Activated CD8-positive, alpha-beta memory T cell treated with anti-CD3 and anti-CD28 coated beads, Interleukin-2, amount 50 U/mL, for 4 hours (primary cell): ENCODE results near the gene MAPKAPK2.
A peak's percentile ranks its signal among the peaks of the same experiment; 100 is the strongest.

Source experiments
- DNase-seq: peaks from one replicate; pipeline ENCODE4 v3.0.0-alpha.2; 2020

The MAPKAPK2 gene

GRCh38 chr1:206661161-206661820 lies 23.4 kb upstream of the MAPKAPK2 start:
- DNase-seq = no peak

- no peak for DNase-seq
Observed at GRCh38 chr1:206662396-206663092, 22.2 kb upstream of the MAPKAPK2 start.

DNA sequence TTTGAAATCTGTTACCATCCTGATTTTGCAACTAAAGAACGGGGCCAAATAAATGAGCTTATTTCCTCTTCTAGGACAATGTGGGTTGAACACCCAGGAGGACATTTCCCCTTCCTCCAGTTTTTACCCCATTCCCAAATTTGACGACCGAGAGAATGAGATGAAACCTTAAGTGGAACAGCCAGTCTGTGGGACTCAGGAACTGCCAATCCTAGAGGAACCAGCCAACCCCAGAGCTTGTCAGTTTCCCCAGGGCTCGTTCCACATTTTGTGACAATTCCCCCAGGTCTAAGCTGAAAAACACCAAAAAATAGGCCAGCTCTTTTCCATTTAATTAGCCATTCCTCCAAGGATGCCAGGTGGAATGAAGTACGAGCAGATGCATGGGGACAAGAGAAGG lies 21.3 kb upstream of the MAPKAPK2 start:
- no peak for DNase-seq

DNA sequence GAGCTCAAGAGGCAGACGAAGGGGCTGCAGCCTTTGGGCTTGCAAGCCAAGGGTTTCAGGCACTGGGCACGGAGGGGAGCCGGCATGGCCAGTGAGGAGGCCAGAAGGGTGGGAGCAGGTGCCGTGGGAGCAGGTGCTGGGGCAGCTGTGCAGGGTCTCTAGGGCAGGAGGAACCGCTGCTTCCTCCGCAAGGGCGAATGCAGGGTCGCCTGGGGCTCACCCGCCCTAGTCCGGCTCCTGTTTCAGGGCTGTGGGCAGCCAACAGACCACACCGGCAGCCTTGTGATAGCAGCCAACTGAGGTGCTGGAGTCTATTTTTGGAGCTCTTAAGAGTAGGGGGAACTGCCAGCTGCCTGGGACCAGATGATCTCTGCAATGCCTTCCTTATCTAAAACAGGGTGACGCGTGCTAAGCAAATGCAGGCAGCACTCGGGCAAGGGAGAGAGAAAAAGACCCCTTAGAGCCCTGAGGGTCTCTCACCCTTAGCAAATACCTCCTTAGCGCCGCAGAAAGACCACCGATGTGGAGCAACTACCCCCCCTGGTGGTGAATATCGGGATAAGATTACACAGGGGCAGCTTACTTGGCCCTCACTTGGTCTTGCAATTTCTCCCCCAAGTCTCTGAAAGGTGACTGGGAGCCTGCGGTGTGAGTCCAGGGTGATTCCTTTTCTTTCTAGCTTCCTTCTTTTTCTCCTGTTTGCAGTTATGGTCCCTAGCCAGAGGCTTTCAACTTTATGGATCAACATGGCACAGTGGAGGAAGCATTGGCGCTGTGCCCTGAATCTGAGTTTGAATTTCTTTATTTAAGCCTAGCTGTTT lies 20.7 kb upstream of the MAPKAPK2 start:
- peak; percentile 71 for DNase-seq

GRCh38 chr1:206664740-206665139 lies 20.0 kb upstream of the MAPKAPK2 start:
- no peak for DNase-seq

GRCh38 chr1:206666031-206666561 lies 18.6 kb upstream of the MAPKAPK2 start:
- no peak for DNase-seq

- DNase-seq = no peak
Observed at GRCh38 chr1:206666954-206667665, 17.6 kb upstream of the MAPKAPK2 start.

DNA sequence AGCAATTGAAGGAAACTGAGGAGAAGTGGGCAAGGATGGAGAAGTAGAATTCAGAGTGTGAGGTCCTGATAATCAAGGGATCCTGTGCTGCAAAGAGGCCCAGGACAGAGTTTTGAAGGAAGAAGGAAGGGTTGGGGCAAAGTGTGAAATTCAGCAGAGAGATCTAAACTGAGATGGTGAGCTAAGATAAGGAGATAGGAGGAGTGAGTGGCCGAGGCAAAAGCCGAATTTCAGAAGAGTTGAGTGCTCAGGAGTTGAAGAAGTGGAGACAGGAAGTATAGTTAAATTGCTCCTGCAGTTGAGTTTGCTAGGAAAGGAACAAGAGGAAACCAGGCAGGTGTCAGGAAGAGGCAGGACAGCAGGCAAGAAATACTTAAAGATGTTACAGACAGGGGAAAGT lies 16.4 kb upstream of the MAPKAPK2 start:
- DNase-seq = no peak

DNA sequence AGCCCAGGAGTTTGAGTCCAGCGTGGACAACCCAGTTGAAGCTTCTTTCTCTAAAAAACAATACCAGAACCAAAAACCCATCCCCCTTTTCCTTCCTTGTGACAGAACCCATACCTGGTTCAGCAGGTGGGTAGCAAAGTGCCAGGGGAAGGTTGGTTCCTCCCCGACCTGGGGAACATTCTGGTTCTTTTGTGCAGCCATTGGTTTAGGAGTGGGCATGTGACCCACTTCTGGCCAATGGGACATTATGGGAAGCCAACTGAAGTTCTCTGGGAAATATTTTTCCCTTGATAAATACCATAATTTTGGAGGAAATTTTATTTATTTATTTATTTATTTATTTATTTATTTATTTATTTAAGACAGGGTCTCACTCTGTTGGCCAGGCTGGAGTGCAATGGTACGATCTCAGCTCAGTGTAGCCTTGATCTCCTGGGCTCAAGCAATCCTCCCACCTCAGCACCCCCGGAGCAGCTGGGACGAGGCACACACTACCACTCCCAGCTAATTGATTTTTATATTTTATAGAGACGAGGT lies 15.8 kb upstream of the MAPKAPK2 start:
- DNase-seq = no peak

DNA sequence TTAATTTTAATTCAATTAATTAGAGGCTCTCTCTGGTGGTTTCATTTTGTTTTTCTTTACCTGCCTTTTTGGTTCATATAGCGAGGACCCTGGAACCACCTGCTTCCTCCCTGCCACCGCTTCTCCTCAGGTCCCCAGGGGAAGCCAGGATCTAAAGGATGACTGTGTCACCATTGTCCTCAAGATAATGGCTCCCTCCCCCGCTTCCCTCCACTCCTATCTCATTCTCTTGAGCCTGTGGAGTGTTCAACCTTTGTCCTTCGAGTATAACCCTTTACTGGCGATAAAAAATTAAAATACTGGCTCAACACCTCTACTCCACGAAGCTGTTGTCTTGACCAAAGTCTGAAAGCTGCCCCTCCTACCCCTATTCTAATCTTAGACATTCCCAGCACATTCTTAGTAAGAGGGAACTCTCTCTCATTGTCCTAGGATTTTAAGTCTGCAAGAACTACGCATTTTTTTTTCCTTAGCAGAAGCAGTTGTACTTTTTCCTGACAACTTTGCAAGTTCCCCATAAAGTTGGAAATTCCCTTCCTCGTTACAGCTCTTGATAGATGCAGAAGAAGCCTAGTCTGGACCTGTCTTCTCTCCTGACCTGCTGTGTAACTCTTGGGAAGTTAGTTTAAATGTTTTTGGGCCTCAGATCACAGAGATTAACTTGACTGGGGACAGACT lies 12.6 kb upstream of the MAPKAPK2 start:
- no peak for DNase-seq

DNA sequence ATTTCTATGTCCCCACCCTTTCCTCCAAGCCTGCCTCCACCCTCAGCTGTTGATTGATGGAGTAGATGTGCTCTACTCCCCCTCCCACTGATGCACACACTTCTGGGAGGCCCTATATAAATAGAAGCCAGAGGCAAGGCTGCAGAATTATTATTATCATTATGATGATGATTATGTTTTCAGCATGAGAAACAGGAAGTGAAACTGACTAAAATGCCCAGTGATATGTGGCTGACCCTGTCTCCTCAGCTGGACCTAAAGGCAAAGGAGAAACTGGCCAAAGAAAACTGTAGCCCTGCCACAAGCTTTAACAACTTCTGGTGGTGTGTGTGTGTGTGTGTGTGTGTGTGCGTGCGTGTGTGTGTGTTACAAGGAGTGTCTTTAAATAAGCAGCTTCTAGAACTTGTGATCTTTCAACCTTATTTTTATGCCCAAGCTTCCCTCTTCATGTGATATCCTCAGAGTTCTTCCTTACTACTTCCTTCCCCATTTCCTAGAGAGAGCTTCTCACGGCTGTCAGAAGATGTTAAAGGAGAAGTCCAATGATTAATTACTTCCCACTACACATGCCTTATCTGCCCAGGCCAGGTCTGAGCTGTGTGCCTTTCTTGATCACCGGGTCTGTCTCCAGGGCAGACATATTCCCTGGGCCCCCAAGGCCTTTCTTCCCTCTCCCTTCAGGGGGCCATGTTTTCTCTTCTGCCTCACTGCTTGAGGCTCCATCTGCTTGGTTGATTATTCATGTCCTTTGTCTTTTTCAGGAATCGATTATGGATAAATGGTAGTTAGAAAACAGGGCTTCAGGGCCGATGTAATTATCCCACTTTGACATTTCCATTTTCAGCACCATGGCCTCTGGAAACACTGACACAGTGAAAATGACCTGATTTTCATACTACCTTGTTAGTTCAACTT lies 11.6 kb upstream of the MAPKAPK2 start:
- no peak for DNase-seq

GRCh38 chr1:206674236-206674635 lies 10.5 kb upstream of the MAPKAPK2 start:
- no peak for DNase-seq

GRCh38 chr1:206674745-206675175 lies 9.9 kb upstream of the MAPKAPK2 start:
- no peak for DNase-seq

- DNase-seq = no peak
Observed at GRCh38 chr1:206676499-206676898, 8.2 kb upstream of the MAPKAPK2 start.

- DNase-seq = no peak
Observed at GRCh38 chr1:206678490-206678889, 6.2 kb upstream of the MAPKAPK2 start.

GRCh38 chr1:206679738-206680211 lies 4.9 kb upstream of the MAPKAPK2 start:
- no peak for DNase-seq

DNA sequence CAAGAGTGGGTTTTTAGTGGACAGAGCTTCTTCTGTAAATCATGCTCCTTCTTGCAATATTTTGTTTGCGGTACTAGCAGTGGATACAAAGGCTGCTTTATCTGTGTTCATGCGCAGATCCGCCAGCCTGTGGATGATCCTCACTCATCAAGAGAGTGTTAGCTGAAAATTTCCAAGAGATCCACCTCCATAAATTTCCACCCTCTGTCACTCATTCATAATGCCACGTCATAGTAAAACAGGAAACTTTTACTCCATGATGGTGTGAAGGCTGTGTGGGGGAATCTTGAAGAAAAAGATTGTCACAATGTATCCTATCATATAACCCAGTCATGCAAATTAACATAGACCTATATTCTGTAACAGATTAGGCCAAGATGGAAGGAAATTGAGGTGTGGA lies 4.4 kb upstream of the MAPKAPK2 start:
- no peak for DNase-seq

GRCh38 chr1:206681359-206681758 lies 3.3 kb upstream of the MAPKAPK2 start:
- no peak for DNase-seq

DNA sequence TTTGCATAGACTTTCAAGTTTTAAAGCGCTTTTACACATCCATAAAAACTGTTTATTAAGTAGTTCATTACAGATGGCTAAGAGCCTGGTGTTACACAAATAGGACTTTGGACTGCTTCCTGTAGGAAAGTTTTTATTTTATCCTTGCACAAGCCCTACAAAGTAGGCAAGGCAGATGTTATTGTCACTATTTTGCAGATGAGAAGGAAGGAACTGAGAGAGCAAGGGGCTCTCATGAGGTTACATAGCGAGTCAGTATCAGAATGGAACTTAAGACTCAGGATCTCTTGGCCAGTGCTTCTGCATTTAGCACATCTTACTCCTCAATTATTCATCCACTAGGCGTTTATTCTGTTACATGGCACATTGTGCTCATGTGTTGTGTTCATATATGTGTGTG lies 2.6 kb upstream of the MAPKAPK2 start:
- no peak for DNase-seq

GRCh38 chr1:206683313-206683712 lies 1.4 kb upstream of the MAPKAPK2 start:
- no peak for DNase-seq

DNA sequence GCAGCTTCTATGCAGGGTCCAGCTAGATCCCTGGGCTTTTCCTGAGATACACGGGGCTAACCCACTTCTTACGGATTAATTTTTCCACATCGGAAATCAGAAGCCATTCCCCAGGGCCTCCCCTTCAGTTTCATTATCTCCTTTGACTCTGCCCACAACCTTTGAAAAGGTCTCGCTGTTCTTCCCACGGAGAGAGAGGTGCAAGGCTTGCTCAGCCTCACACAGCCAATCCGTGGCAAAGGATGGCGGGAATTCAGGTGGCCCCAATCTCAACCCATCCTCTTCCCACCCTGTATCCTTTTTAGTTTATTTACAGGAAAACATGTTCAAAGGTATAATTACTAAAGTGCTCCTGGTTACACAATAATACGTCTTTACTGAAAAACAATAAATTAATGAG lies 702 bp upstream of the MAPKAPK2 start:
- DNase-seq = no peak
